Stimulated activated CD8-positive, alpha-beta memory T cell treated with anti-CD3 and anti-CD28 coated beads, Interleukin-15, amount 100 ng/mL, for 24 hours (primary cell): ENCODE results near the gene NRBF2.
"Not testable (repeated sequence)": the region's sequence is repeated elsewhere in the genome, so short reads cannot be mapped to it uniquely, and the experiment has no call there.

ENCODE experiments used
- DNase-seq: peaks from one replicate; pipeline ENCODE4 v3.0.0-alpha.2; 2020; ENCODE audit warnings: low read depth

Gene NRBF2

DNA sequence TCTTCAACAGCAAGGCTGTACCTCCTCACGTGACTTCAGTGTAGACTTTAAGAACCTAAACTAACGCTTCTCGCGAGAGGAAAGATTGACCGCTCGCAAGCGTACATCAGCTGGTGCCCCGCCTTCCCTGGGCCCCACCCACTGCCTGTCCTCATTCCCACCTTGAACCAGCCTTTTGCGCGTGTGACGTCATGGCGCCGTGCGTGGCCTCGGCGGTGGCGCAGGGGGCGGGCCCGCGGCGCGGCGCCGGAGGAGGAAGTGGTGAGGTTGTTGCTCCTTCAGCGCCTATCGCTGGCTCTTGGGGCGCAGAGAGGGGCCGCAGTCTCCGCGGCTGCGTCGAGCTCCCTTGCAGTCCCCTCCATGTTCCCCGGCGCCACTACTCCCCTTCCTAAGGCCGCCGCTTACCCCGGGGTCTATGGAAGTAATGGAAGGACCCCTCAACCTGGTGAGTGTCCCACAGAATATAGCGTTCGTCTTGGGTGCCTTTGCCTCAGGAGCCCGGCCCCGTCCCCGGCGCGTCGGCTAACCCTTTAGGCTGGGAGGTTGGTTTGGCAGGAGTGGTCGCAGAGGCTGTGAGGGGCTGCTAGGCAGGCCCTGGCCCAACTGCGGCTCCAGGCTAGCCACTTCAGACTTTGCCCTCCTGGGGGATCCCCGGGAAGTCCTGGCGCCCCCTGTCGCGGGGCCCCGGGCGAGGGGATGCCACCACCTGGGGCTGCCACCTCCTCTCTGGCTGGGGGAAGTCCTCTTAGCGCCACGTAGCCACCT is at the start of gene NRBF2:
Gene NRBF2 (plus strand): TSS at position 273 of the 765 bp plus-strand sequence. CDS start 143 bp downstream, at position 416.
- DNase-seq: peak; percentile 95

DNA sequence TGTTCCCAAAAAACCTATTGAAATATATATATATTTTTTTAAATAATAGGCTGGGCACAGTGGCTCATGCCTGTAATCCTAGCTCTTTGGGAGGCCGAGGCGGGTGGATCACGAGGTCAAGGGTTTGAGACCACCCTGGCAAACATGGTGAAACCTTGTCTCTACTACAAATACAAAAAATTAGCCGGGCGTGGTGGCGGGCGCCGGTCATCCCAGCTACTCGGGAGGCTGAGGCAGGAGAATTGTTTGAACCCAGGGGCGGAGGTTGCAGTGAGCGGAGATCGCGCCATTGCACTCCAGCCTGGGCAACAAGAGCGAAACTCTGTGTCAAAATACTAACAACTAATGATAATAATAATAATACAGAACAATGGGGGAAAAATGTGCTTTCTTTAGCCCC is 49.7 kb upstream of the NRBF2 start:
- DNase-seq: not testable (repeated sequence)

DNA sequence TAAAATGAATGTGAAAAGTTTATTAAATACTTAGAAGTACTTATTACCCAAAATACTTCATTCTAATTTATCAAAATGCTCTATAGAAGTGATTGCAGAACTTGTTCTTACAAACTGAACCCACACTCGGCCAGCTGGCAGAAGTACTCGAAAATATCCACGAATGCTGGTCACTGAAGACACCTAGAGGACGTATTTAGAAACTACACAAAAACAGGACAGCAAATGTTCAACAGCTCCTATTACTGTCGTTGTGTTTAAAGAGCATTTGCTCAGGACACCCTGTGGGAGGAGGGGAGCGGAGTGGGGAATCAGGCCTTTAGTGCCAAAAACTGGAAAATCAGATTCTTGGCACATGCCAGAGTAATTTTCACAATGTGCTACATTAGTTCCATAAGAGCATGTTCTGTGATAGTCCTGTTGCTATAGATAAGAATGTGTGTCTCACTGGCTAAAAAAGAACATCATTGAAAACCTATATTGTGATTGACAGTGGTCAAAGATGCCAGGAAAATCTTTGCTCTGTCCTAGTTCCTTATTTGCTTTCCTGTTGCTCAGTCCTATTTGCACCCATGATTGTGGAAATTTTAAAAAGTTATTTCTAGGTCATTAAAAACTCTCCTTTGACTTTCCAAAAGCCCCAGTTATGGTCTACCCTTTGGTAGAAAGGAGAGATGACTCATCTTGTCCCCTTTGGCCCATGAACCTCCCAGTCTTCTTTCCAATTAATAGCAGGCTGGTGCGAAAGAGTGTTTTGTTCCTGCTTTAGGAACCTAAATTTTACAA is 49.0 kb upstream of the NRBF2 start:
- DNase-seq: no peak

DNA sequence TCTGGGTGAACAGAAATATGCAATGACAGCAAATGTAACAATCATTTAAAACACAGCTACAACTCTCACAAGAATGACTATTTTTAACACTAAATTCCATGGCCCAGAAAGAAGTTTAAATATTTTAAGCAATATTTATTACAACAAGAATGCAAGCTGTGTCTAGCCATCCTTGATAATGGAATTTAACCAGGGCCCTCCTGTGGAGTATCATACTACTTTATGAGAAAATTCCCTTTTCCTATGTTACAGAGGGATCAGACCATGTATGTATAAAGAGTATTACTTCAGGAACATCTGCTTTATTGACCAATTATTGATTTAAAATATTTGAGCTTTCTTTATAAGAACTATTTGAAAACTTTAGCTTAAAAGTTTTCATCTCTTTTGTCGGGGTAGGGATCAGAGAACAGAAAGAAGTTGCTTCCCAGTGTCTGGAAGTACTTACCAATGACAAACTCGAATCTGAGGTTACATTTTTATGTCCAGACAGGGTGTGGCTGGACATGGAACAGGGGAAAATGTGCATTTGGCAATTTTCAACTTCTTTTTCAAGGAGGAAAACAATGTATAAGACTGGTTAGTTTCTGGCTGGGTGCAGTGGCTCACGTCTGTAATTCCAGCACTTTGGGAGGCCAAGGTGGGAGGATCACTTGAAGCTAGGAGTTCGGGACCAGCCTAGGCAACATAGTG is 48.3 kb upstream of the NRBF2 start:
- no peak for DNase-seq

DNA sequence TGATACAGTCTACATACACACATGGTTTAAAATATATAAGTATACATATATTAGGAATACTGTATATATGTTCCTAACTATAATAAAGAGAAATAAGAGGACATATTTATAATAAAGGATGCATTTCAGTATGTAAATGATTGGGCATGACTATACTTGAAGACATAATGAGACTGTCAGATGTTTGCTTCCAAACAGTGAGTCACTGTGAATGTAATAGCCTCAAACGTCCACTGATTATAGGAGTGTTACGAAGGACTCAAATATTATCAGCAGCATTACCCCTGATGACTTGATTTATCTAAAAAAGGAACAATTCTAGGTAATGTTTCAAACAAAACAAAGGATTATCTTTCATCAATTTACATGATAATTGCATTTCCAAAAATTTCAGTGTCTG is 39.9 kb upstream of the NRBF2 start:
- DNase-seq: no peak

DNA sequence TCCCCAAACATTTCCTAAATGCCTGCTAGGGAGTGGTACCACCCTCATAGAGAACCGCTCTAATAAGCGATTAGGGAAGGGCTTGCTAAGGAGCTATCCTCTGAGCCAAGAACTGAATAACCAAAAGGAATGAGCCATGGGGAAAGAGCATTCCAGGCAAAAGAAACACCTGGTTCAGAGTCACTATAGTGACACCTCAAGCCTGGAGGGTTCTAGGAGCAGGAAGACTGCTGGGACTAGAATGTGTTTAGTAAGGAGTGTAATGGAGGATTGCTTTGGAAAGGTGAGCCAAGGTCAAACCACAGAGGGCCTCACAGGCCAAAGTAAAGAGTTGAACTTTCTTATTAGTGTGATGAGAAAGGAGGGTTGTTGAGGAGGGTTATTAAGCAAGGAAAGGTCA is 38.7 kb upstream of the NRBF2 start:
- no peak for DNase-seq

DNA sequence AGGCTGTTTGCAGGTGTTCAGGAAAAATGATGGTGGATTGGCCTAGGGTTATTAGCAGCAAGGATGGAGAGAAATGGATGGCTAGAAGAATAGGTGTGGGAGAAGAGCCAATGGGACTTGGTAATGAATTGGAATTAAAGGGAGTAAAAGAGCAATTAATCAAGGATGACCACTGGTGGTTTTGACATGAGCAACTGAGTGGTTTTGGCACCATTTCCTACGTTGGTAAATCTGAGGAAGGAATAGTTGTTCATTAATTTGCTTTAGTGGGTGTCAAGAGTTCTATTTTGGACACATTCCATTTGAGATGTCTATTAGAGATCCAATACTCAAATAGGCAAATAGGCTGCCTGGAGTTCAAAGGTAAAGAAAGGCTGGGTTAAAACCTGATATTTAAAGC is 38.2 kb upstream of the NRBF2 start:
- DNase-seq: no peak

DNA sequence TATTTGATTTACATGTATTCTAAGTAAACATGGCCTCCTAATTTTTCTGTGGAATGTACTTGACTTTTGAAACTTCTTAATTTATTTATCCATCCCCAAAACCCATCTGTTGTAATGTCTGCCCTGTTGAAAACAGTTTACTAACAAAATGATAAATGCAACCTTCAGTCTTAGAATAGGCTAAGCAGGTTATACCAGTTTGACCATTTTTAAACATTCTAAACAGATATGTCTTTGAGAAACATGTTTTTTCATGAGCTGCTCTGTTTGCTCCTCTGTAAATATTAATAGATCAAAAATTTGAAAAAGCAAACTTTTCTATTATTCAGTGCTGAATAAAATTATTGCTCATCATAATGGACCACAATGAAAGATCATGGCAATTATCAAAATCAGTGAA is 33.4 kb upstream of the NRBF2 start:
- DNase-seq: no peak

DNA sequence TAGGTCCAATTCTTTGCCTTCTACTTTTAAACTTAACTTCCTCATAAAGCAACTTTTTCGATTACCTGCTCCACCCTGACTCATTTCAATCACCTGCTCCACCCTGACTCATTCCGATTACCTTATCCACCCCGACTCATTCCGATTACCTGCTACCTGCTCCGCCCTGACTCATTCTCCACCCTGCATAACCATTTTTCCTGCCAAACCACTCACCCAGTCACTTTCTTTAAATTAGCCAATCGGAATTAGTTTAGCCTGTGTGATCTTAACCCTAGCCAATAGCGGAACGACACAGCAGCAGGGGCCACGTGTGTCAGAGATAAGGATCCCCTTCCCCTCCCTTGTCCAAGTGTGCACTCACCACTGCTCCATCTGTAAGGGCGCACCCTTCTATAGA is 32.0 kb upstream of the NRBF2 start:
- not testable (repeated sequence) for DNase-seq

DNA sequence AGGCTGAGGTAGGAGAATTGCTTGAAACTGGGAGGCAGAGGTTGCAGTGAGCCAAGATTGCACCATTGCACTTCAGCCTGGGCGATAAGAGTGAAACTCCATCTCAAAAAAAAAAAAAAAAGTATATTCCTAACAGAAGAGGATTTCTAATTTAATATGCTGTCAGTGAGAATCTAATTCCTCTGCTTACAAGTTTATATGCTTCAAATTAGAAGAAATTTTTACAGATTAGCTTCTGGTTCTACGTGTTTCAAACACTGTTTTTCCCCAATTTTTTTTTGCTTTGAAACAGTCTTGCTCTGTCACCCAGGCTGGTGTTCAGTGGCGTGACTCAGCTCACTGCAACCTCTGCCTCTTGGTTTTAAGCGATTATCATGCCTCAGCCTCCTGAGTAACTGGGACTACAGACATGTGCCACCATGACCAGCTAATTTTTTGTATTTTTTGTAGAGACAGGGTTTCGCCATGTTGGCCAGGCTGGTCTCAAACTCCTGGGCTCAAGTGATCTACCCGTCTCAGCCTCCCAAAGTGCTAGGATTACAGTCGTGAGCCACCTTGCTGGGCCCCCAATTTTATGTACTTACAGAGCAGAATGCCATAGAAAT is 30.7 kb upstream of the NRBF2 start:
- DNase-seq: not testable (repeated sequence)

DNA sequence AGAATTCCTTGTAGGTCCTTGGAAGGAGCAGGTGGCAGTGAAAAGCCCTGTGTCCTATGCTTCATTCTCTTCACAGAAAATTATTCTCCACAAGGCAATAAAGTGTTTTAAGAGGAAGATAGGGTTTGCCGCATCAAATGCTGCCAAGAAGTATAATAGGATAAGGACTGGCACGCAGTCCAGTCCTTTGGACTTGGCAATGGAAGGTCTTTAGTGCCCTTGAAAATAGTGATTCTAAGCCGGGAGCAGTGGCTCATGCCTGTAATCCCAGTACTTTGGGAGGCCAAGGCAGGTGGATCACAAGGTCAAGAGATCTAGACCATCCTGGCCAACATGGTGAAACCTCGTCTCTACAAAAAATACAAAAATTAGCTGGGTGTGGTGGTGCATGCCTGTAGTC is 29.9 kb upstream of the NRBF2 start:
- DNase-seq: not testable (repeated sequence)

DNA sequence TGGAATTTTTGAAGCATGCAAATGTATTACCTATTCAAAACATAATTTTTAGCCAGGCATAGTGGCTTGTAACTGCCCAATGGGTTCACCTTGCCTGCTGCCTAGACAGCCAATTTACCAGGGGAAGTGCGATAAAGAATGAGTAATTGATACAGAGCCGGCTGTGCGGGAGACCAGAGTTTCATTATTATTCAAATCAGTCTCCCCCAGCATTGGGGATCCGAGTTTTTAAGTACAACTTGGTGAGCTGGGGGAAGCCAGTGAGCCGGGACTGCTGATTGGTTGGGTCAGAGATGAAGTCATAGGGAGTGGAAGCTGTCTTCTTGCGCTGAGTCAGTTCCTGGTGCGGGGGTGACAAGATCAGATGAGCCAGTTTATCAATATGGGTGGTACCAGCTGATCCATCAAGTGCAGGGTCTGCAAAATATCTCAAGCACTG is 29.1 kb upstream of the NRBF2 start:
- DNase-seq: peak; percentile 7

DNA sequence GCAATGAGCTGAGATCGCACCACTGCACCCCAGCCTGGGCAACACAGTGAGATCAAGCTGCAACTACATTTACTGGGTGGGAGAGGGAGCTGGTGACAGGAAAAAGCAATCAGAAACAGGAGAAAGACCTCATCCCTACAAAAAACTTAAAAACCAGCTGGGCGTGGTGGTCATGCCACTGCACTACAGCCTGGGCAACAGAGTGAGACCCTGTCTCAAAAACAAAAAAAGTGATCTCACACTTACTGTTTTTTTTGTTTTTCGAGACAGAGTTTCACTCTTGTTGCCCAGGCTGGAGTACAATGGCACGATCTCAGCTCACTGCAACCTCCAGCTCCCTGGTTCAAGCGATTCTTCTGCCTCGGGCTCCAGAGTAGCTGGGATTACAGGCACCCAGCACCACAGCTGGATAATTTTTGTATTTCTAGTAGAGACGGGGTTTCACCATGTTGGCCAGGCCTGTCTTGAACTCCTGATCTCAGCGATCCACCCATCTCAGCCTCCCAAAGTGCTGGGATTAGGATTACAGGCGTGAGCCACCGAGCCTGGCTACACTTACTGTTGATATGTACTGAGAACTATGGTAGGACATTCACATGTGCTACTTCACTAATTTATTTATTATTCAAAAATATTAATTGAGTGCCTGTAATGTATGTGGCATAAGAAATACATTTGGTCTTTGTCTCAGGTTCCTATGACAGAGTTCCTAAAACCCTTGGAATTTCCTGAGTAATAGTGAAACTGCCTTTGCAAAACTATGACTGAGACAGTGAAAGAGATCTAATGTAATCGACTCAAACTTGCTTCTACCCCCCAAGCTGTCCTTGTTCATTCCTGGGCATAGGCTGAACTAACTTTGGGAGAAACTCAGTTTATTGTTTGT is 27.7 kb upstream of the NRBF2 start:
- DNase-seq: no peak

DNA sequence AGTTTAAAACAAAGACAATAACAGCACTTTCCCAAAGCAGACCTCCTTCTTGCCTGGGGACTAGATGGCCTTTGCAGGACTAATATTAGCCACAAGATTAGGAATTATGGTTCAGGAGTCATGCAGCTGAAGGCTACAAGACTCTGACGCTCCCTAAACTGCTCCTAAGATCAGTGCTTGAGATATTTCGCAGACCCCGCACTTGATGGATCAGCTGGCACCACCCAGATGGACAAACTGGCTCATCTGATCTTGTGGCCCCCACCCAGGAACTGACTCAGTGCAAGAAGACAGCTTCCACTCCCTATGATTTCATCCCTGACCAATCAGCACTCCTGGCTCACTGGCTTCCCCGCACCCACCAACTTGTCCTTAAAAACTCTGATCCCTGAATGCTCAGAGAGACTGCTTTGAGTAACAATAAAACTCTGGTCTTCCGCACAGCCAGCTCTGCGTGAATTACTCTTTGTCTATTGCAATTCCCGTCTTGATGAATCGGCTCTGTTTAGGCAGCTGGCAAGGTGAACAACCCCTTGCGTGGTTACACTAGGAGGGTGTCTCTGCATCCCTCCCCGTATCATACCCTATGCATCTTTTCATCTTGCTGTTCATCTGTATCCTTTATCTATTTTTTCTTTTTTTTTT is 26.9 kb upstream of the NRBF2 start:
- no peak for DNase-seq

DNA sequence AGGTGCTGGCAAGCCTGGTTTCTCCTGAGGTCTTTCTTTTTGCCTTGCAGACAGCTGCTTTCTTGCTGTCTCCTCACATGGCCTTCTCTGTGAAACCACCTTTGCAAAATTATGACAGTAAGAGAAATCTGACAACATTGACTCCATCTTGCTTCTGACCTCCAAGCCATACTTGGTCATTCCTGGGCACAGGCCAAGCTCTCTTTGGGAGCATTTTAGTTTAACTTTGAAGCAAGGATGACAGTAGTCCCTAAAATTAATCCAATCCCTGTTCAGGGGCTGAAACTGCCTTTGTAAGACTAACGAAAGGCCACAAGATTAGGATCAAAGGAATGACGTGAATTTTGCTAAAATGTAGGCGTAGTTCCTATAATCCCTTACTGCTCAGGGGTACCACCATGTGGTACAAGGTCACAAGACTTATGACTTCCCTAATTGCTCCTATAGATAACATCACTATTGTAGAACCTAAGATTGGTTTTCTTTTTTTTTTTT is 25.1 kb upstream of the NRBF2 start:
- DNase-seq: no peak

DNA sequence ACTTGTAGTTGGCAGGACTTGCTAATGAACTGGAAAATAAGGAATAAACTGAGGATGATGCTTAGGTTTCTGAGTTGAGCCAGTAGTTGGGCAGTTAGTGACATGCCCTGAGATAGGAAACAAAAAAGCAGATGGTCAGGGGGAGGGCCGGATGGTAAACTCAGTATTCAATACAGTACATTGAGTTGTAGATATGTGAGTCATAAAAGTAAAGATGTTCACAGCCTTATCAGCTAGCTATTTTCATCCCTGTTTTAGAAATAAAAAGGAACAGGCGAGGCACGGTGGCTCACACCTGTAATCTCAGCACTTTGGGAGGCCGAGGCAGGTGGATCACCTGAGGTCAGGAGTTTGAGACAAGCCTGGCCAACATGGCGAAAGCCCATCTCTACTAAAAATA is 22.2 kb upstream of the NRBF2 start:
- no peak for DNase-seq

DNA sequence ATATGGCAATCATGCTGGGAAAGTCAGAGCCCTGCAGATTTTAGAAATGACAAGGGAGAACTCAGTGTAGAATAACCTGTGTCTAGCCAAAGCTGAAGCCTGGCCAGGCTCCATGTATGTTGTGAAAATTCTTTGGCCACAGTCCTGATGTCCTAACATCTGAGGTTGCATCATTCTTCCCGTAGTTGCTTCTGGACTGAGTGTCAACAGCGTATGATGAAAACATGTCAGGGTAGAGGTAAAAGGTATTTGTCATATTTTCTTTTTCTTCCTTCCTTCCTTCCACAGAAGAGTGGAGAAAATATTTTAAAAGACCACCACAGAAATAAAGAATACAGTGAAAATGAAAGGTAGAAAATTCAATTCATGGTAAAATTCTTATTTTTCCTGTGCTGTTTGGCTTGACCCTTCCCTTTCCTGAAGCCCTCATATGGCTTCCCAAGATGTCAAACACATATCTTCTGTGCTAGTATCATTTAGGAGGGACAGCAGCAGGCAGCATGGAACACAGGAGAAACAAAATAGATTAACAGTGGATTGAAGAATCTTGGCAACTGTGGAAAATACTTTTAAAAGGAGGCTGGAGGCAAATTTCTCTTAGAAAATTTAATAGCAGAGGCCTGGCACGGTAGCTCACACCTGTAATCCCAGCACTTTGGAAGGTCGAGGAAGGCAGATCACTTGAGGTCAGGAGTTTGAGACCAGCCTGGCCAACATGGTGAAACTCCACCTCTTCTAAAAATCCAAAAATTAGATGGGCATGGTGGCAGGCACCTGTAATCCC is 18.9 kb upstream of the NRBF2 start:
- DNase-seq: no peak

DNA sequence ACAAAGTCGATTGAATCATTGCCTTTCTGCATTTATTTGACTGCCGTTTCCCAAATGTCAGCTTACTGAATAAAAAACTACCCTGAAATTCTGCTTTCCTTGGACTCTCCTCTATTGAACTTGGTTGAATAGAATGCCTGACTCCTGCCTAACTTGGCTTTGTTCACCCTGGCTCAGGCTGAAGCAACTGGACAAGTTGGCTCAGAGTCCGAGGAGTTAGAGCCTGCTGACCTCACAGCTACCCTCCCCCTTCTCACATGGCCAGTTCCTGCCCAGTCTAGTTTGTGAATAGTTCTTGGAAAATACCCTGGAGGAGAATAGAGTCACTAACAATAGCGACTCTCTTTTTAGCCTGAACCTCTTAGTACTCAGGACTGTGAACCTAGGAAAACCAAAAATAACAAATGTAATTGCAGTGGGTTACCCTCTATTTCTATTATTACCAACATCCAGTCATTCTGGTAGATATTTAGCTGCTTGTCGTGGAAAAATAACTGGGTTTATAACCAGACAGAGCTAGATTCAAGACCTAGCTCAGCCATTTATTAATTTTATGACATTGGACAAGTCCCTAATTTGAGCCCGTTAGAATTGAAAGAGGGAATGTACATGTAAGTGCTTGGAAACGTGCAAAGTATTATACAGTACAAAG is 17.3 kb upstream of the NRBF2 start:
- DNase-seq: no peak

DNA sequence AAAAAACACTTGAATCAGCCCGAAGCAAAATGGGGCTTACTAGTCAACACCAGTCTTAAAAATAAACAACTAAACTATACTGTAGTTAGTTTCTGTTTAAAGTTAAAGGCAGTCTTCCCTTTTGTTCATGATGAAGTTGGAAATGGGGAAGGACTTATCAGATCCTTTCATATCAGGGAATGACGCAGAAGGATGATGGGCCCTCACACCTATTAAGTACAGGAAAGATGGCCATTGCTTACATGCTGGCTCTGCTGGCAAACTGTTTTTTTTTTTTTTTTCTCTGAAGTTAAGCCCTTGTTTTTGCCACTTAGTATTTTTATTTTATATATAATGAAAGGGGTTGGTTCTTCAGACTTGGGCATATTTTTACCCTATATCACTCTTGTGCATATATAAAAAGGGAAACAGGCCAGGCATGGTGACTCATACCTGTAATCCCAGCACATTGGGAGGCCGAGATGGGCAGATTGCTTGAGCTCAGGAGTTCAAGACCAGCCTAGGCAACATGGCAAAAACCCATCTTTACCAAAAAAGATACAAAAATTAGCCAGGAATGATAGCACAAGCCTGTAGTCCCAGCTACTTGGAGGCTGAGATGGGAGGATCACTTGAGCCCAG is 16.6 kb upstream of the NRBF2 start:
- DNase-seq: no peak
